Measurements from ENCODE around the gene GRM7.

Gene GRM7

GRCh38 chr3:7332696-7333095 is 471.8 kb downstream of the GRM7 start:
- POLR2A ChIA-PET, result no interaction called here
- H3K36me3 ChIP-seq (ENCODE audit: control insufficient read depth in 2 of 2, insufficient read depth in 1 of 2, low read length in 2 of 2), result no peaks in the 10 kb centered on the region
- TF ChIP-seq ZBTB17 (tag by site-specific recombination; IDR thresholded peaks at IDR 0.05) (no peak), HOXD13 (CRISPR knock-in tag; IDR thresholded peaks at IDR 0.05; ENCODE audit: borderline replicate concordance) (no peak), ZNF488 (tag by site-specific recombination; IDR thresholded peaks at IDR 0.05) (no peak), ZNF112 (tag by site-specific recombination; IDR thresholded peaks at IDR 0.05) (no peak), ZNF324 (tag by site-specific recombination; IDR thresholded peaks at IDR 0.05) (no peak), ZNF701 (tag by site-specific recombination; IDR thresholded peaks at IDR 0.05) (no peak), ZNF704 (tag by site-specific recombination; IDR thresholded peaks at IDR 0.05) (no peak), ZBTB11 (tag by site-specific recombination; conservative IDR thresholded peaks at IDR 0.05; ENCODE audit: low read depth) (no peak), OSR2 (tag by site-specific recombination; IDR thresholded peaks at IDR 0.05) (no peak), PATZ1 (tag by site-specific recombination; IDR thresholded peaks at IDR 0.05) (no peak), ZBTB49 (tag by site-specific recombination; IDR thresholded peaks at IDR 0.05; ENCODE audit: low read depth) (no peak)
- CTCF ChIA-PET, result no interaction called here
- H3K4me1 ChIP-seq (ENCODE audit: control insufficient read depth, insufficient read depth, low read length), result no peaks in the 10 kb centered on the region
- H3K9me3 ChIP-seq (ENCODE audit: control insufficient read depth, insufficient read depth, low read depth, low read length), result no peaks in the 10 kb centered on the region
- no peak overlapping the region for H3K27ac ChIP-seq (ENCODE audit: extremely low read depth, low read depth, low read length)
- no peak overlapping the region for H3K4me3 ChIP-seq (ENCODE audit: low read depth, low read length)

GRCh38 chr3:7333125-7333524 is 472.2 kb downstream of the GRM7 start:
- no peak overlapping the region for H3K4me3 ChIP-seq (ENCODE audit: low read depth, low read length)
- H3K27ac ChIP-seq (ENCODE audit: extremely low read depth, low read depth, low read length), result no peak overlapping the region
- POLR2A ChIA-PET, result no interaction called here
- H3K4me1 ChIP-seq (ENCODE audit: control insufficient read depth, insufficient read depth, low read length), result no peaks in the 10 kb centered on the region
- no peaks in the 10 kb centered on the region for H3K9me3 ChIP-seq (ENCODE audit: control insufficient read depth, insufficient read depth, low read depth, low read length)
- CTCF ChIA-PET, result no interaction called here
- no peaks in the 10 kb centered on the region for H3K36me3 ChIP-seq (ENCODE audit: control insufficient read depth in 2 of 2, insufficient read depth in 1 of 2, low read length in 2 of 2)
- TF ChIP-seq GLIS2 (tag by site-specific recombination; IDR thresholded peaks at IDR 0.05), result no peak
- no peak for TF ChIP-seq ZNF280C (tag by site-specific recombination; IDR thresholded peaks at IDR 0.05)
- TF ChIP-seq ZNF211 (tag by site-specific recombination; IDR thresholded peaks at IDR 0.05; ENCODE audit: low read depth), result no peak
- no peak for TF ChIP-seq ZNF423 (tag by site-specific recombination; IDR thresholded peaks at IDR 0.05)
- TF ChIP-seq ZEB2 (tag by site-specific recombination; IDR thresholded peaks at IDR 0.05), result no peak
- no peak for TF ChIP-seq ATF2 (tag by site-specific recombination; IDR thresholded peaks at IDR 0.05; ENCODE audit: low read depth)
- TF ChIP-seq ZNF362 (tag by site-specific recombination; IDR thresholded peaks at IDR 0.05), result no peak
- no peak for TF ChIP-seq ZNF169 (tag by site-specific recombination; IDR thresholded peaks at IDR 0.05)
- TF ChIP-seq ZBTB1 (tag by site-specific recombination; IDR thresholded peaks at IDR 0.05), result no peak
- no peak for TF ChIP-seq GFI1B (tag by site-specific recombination; IDR thresholded peaks at IDR 0.05)
